Mammary epithelial cell (primary cell): ENCODE data around the gene AGK.

Experiments
- EZH2 ChIP-seq: IDR thresholded peaks from 2 replicates; pipeline ENCODE4 v1.6.1; 2012; ENCODE audit warnings: low read length, inconsistent platforms, borderline replicate concordance
- TF ChIP-seq, protein P1 (sequence below), 2 donors: IDR thresholded peaks in 1 of 2; conservative IDR thresholded peaks in 1 of 2; 2 replicates each; pipeline ENCODE4 v1.5.1; 2011 to 2012; ENCODE audit warnings: inconsistent platforms in 2 of 2, low read length in 2 of 2, mild to moderate bottlenecking in 2 of 2, control low read depth in 1 of 2, low read depth in 1 of 2; ENCODE audit not compliant: insufficient read depth in 1 of 2; ENCODE audit errors: extremely low read depth in 1 of 2

DNA sequence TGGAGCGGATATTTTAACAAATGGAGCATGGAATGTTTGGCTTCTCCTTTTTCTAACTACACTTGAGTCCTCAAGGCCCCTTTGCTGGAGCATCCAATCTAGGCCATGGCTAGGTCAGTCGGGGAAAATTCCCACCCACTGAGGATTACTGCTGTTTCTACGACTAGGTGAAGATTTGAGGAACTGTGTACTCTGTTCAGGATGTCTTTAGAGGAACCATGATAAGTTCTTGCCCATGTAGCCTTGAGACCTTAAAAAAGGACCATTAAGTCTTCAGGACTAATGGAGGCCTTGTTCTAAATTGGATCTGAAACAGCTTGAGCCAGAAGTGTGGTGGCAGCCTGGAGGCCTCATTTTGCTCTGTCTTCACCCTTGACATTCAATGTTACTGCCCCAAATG, 6.2 kb downstream of the AGK start:
- TF ChIP-seq, protein P1, sequence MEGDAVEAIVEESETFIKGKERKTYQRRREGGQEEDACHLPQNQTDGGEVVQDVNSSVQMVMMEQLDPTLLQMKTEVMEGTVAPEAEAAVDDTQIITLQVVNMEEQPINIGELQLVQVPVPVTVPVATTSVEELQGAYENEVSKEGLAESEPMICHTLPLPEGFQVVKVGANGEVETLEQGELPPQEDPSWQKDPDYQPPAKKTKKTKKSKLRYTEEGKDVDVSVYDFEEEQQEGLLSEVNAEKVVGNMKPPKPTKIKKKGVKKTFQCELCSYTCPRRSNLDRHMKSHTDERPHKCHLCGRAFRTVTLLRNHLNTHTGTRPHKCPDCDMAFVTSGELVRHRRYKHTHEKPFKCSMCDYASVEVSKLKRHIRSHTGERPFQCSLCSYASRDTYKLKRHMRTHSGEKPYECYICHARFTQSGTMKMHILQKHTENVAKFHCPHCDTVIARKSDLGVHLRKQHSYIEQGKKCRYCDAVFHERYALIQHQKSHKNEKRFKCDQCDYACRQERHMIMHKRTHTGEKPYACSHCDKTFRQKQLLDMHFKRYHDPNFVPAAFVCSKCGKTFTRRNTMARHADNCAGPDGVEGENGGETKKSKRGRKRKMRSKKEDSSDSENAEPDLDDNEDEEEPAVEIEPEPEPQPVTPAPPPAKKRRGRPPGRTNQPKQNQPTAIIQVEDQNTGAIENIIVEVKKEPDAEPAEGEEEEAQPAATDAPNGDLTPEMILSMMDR (conservative IDR thresholded peaks at IDR 0.05 in 1 of 2, IDR thresholded peaks at IDR 0.05 in 1 of 2; ENCODE audit: extremely low read depth in 1 of 2, insufficient read depth in 1 of 2, low read depth in 1 of 2, low read length in 2 of 2): no peak
- TF ChIP-seq EZH2: no peak
